Activated CD4-positive, alpha-beta T cell treated with anti-CD3 and anti-CD28 coated beads for 24 hours (primary cell): ENCODE data around the gene EXOSC7.

Experiments used
- DNase-seq, 2 donors: peaks; one replicate each; pipeline ENCODE4 v3.0.0-alpha.2; 2020; ENCODE audit warnings: low read depth in 2 of 2

EXOSC7 gene

DNA sequence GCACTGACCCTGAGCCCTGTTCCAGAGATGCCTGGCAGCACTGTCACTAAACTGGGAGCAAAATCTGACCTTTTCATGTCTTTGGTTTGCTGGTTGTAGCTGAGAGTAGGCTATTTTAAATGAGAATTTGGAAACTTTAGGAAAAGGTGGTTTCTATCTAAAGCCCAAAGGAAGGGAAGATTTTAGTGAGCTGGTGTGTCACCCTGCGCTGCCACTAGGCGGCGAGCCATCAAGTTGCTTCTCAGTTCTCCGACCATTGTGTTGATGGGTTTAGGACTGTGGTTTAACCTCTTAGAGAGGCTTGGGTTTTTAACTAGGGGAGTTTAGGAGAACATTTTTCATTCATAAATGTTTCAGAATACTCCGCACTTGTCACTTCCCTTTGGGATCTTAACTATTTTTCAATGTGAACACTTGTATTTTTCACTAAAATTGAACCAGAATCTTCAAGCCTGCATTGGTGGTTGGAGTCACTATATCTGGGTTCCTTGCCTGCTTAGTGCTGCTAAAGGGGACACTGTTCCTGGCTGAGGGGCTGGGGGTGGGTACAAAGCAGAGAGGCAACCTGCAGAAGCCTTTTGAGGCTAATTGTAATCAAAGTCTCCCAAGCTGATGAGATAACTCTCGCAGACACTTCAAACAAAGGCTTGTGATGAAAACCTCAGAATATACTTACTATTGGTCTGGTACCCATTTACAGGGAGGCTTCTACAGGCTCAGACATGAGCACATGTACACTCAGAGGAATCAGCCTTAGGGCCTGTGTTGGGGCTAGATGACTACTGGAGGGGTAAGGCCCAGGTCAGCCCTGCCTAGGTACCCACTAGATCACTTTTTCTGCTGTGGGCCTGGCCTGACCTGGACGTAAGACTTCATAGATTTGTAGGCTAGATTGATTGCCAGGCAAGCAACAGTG lies 16.8 kb downstream of the EXOSC7 start:
- DNase-seq = no peak

DNA sequence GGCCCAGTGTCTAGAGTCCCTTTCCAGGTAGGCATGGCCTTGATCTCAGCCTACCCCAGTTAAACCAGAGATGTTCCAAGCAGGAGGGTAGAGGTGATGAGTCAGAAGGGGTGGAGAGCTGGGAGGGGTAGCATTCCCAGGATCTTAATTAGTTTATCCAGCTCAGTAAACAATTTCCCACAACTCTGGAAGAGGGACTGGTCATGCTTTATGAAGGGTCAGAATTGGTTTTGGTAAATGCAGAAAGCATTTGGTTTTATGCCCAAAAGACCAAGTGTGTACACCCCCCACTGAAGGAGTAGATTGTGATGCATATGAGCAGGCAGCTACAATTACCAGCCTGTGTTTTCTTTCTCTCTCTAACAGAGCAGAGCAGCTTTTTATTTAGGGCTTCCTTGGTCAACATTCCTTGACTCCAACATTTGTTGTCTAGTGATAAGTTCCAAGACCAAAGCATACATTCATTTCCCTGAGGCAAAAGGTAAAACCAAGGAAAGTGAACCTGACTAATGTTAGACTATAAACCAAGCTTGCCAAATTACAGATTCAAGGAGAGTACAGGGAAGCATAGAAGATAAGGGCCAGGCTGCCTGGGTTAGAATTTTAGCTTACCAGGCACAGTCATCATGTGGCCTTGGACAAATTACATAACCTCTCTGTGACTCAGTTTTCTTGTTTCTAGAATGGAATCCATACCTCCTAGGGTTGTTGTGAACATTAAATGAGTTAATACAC lies 17.6 kb downstream of the EXOSC7 start:
- DNase-seq = no peak

DNA sequence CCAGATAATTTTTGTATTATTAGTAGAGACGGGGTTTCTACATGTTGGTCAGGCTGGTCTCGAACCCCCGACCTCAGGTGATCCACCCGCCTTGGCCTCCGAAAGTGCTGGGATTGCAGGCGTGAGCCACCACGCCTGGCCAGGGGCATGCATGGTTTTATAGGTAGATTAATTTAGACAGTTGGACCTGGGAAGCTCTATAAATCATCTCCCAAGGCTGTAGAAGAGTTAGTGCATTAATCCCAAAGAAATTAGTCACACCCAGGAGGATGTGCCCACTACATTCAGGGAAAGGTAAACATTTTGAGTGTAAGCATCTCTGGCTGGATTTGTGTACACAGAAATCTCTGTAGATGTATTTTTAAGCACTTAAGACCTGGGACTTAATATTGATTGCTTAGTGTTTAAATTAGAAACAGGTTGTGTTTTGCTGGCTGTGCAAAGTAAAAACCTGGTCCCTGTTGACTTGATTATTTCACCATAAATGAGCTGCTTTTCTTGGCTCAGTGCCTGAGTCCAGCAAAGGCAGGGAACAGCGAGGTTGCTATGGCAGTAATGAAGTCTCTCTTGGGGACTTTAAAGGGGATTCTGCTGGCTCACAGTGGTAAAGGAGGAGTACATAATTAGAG lies 19.2 kb downstream of the EXOSC7 start:
- DNase-seq = no peak

DNA sequence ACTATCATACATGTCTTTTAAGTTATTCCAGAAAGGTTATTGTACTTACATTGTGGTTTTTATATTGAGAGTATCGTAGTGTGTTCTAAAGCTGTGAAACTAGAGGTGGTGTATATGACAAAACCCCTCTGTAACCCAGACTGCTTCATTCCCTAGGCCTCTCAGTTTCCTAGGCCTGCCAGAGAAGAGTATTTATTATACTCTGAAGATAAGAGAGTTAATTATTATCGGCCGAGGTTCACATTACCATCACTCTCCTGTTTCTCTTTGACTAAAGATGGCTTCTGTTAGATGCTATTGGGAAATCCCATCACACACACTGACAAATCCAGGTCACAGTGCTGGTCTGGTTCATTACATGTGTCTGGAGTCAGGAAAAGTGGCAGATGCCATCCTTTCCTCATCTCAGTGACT lies 20.5 kb downstream of the EXOSC7 start:
- DNase-seq = no peak

DNA sequence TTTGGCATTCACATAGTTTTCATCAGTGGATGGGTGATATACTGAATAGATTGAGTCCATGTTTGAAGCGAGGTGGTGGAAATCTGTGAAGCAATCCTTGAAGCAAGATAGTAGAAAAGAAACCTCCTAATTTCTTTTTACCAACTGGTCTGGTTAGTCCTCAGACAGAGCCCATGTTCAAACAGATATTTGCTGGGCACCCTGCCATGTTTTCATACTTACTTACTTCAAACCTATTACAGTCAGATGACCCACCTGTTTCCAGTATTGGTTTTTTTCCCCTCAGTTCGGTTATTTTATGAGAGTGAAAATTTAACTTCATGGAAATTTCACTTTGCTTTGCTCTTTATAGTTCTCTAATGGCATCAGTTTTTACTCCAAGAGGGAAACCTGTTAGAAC lies 23.7 kb downstream of the EXOSC7 start:
- no peak for DNase-seq

DNA sequence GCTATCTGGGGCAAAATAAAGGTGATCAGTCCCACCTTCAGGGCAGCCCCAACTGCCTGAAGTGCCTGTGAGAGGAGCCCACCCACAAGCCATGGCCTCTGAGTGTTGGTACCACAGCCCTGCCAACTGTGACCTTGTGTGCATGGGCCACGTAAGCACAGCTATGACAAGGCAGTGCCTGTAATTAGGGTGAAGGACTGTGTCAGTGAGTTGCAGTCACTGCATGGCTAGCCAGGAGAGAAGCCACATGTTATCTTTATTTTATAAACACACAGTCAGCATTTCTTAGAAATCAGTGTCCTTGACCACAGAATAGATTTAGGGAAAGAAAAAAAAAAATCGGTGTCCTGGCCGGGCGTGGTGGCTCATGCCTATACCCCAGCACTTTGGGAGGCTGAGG lies 24.8 kb downstream of the EXOSC7 start:
- no peak for DNase-seq

DNA sequence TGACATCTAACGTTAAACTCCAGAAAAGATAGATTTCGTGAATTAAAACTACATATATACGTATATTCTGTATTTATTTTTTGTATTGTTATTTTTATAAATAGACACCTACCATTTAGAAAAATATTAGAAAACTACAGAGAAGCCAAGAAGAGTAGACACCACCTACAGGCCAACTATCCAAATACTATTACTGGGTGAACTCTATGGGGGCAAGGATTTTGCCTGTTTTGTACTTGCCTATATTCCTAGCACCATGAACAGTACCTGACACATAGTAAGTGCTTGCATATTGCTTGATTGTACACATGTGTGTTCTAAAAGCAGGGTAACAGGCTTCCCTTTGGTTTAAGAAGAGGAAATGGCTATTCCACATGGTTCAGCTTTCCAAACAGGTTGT lies 25.7 kb downstream of the EXOSC7 start:
- DNase-seq = no peak

DNA sequence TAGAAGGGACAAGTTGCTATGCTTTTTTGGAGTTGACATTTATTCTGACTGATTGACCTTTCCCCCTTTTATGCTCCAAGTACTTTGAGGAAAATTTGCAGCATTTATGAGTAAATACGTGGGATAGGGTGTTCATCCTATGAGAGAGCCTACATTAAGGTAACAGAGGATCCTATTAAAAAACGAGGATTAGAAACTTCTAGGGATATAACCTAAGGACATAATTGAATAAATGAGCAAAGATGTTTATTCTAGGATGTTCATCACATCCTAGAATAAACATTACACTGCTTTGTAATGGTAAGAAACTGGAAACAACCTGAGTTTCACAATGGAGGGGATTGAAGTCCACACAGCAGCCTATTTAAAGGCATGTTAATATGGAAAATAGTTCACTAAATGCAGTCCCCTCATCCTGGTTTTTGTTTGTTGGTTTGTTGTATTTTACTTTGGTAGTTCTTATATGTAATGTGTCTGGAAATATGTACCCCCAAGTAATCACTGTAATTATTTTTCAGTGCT lies 26.2 kb downstream of the EXOSC7 start:
- DNase-seq = no peak

DNA sequence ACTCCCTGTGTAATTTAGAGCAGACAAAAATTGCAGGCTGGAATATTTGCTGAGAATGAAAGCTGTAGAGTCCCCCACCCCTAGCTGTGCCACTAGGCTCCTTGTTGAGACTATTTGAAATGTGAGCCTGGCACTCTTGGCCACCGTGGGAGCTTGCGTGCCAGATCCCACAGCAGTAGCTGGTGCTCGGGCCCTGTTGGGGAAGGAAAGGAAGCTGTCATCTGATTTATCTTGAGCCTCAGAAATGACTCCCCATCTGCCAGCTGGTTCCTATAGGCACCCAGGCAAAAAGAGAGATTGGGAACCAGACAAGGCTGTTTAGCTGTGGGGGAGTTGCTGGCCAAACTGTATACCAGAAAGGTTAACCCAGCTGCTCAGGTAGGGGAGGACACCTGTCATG lies 26.7 kb downstream of the EXOSC7 start:
- no peak for DNase-seq

DNA sequence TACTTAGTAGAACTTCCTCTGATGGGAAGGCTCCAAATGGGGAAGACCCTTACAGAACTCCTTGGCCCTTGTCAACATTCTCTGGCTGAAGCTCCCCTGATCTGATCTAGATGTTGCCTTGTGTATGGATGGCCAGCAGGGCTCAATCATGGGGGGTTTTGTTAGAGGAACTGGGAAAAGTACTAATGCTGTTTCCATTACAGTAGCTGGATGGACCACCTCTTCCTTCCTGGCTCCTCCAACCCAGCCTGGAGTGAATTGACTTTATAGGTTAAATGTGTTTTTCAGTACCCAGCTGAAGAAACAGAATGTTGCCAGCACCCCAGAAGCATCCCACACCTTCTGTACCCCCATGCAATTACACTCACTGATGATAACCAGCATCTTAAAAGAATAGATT lies 27.4 kb downstream of the EXOSC7 start:
- no peak for DNase-seq

DNA sequence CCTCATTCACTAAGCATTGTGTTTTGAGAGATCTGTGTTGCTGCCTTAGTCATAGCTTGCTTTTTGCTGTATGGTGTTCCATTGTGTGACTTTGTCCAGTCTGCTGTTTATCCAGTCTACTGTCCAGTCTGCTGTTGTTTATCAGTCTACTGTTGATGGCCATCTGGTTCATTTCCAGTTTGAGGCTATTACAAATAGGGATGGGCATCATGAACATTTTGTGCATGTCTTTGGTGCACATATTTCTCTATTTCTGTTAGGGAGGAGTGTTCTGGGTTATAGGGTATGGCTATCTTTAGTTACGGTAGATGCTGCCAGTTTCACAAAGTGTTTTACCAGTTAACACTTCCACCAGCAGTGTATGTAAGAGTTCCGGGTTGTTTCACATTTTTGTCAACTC lies 27.8 kb downstream of the EXOSC7 start:
- DNase-seq = no peak

DNA sequence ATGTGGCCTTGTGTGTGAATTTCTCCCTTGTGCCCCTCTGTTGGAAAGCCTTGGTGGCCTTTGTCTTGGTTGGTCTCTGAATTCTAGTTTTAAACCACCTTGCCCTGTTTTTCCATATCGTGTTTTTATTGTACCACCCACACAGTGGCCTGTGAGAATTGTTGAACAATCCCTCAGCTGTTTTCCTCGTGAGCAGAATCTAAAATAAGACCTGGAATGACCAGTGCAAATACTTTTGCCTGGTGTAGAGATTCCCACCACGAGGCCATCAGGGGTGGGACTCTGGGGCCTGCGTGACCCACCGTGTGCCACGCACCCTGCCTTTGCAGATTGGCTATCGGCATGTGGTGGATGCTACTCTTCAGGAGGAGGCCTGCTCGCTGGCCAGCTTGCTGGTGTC lies 31.0 kb downstream of the EXOSC7 start:
- DNase-seq = no peak

DNA sequence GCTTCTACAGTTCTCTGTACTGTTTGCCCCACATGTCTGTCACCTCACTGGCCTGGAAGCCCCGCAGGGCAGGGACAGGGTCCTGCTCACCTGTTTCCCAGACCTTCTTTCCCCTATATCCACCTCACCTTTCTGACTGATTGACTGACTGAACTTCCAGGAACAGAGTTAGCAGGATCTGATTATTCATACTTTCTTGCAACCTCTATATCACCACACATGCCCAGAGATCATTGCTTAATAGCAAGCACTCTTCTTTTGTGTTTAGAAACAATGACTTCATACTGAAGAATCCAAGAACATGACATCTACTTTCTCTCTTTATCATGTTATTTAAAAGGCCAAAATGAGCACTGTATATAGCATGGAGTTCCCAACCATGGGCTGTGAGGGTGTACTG lies 32.1 kb downstream of the EXOSC7 start:
- no peak for DNase-seq

DNA sequence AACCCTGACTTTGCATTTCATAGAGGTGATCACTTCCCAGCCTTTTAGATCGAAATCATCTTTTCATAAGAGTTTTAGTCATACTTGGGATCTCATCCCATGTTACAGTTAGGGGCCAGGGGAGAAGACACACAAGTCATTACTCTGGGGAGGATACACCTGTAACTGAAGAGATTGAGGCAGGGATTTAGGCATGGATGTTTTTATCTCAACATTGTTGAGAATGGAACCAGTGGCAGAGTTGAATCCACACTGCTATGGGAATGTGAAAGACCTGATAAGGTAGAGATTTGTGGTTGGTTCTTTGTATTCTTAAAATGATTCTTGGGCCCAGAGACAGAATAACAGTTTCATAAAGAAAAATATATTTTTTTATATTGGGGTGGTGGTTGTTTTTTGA lies 33.8 kb downstream of the EXOSC7 start:
- DNase-seq = no peak

DNA sequence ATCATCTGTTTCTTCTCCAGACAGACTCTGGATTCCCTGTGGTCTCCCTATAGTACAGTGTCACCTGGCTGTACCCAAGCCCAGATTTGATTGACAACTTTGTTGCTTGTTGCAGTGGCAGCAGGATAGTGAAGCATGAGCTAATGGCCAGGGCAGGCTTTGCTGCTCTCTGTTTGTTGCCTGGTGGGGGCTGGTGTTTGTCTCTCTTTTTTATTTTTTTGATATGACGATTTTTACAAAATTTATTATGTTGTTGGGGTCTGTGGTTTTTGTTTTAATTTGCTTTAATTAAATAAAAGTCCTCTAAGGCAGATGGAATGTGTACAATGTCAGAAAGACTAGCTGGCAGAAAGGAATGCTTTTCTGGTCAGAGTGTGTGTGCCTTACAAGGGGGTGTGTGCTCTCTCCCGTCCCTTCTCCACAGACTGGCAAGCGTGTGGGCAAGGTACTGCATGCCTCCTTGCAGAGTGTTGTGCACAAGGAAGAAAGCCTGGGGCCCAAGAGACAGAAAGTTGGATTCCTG lies 34.8 kb downstream of the EXOSC7 start:
- no peak for DNase-seq

DNA sequence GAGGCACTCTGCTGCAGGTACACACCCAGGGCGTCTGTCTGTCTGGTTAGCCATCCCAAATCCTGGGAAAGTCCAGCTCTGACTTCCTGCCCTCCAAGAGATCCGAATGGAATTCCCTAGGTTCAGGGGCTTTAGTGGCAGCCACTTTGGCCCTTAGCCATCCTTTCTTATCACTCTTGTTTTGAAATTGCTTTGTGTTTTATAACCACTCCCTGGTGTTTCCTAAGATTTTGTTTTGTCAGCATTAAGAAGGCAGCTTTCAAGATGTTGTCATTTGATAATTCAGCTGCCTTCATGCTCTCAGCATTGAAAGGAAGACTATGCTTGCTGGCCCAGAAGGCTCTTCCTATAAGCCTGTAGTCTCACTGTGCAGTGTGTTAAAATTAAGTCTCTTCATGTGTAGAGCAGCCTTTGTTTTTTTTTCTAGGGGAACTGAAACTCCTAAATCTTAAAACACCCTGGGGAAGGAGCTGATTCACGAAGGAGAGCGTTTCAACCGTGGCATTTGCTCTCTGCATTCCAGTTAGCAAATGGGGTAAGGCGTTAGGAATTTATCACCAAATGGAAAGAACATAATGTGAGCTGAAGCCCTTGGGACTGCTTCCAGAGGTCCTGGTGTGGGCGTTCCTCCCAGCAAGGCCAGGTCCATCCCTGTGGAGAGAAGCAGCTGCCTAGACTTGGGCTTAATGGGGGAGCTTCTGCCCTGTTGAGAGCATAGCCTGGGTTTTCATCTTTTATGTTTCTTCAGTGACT lies 35.9 kb downstream of the EXOSC7 start:
- no peak for DNase-seq

DNA sequence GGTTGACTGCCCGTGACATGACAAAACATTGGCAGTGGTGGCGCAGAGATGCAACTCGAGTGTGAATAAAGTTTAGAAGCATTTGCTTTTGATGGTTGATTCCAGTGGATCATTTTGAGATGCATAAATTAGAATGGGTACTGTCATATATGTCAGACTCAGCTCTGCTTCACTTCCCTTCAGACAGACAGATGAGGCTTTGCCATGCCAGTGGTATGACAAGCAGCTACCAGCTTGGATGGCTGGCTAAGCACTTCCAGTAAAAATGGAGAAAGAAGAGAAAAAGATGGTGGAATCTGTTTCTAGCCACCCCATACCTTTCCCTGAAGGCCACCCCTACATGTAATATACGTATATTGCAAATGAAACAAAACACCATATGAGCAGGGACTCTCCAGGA lies 36.5 kb downstream of the EXOSC7 start:
- no peak for DNase-seq

DNA sequence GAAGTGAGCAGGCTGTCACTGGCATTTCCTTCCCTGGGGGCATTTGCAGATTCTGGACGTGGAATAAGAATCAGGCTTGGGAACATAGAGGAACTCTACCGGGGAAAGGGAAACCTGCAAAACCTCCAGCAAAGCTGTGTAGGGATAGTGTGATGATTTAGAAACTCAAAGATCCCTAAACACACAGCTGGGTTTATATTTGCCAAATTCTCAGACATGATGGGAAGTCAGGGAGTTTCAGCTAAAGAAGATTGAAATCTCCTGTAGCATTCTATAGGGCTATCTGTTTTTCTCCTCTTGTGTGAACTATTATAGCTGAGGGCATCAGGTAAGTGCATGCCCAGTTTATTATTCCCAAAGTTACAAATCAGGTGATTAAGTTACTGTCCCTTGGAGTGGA lies 40.9 kb downstream of the EXOSC7 start:
- DNase-seq = no peak

DNA sequence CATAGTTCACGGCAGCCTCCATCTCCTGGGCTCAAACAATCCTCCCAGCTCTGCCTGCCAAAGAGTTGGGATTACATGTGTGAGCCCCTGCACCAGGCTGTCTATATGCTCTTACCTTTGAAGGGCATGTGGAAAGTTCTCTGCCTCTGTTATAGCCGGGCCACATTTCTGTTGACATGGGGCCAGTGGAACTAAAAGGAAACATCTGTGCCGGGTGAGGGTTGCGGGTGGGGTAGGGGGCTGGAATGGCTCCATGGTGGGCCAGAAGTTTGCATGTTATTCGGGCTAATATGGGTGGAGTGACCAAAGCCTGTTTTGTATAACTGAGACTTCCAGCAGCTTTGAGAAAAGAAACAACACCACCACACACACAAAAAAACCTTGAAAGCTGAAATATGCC lies 41.8 kb downstream of the EXOSC7 start:
- DNase-seq = no peak

DNA sequence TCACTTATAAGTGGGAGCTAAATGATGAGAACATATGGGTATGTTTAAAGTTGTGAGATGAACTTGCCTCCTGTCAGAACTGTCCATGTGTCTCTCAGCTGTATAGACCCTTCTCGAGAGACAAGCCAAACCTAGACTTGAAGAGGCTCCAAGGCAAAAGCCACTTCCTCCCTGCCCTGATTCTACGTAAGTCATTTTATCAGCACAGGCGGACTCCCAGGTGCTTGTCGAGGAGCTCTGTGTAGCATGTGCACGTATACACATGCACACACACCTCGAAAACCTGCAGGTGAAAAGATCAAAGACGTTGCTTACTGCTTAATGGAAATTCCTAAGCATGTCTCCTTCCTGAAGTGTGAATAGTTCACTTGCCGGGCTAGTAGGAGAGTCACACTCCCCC lies 44.5 kb downstream of the EXOSC7 start:
- no peak for DNase-seq

DNA sequence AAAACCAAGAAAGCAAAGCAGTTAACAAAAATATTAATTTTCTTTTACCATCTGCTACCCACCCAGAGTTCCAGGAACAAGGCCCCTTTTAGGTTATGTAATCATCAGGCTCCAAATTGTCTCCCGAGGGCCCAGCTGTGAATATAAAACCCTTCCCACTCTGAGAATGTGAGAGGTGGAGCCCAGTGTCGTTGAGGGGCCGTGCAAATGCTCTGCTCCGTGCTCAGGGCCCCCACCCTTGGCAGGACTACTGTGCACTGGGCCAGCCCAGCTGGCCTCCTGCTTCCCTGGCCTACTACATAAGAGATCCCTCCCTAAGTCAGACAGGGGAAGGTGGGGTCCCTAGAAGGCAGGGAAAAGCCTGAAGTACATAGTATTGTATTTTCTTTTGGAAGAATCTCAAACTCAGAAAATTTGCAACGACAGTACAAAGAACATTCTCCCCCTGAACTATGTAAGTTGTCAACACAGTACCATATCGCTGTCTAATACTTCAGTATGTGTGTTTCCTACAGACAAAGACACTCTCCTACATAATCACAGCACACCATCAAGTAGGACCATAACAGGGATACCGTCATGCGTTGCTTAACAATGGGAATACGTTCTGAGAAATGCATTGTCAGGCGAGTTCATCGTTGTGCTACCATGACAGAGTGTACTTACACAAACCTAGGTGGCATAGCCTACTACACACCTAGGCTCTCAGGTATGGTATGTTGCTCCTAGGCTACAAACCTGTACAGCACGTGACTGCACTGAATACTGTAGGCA lies 45.7 kb downstream of the EXOSC7 start:
- DNase-seq = no peak
